ENCODE data around the gene UBTD1. TPM values are rescaled to one million over a fixed set of nuclear protein-coding genes. Genes with fewer than 3 reads are reported as not detected.

UBTD1 gene
- total and polyA plus RNA-seq, 8 donors: 3.9 to 9.0 (median 5.4) TPM

- WGBS, 2 donors: 88 to 96% methylated on average over 13 of the region's 13 CpGs
- Histone ChIP-seq H3K36me3 (no peaks in the 10 kb centered on the region), H3K4me1 (no peaks in the 10 kb centered on the region), H3K27ac (peak overlapping the region; percentile 74 to 83 (median 80)), H3K27me3 (no peaks in the 10 kb centered on the region), H3K4me3 (no peak overlapping the region), H3K9me3 (no peaks in the 10 kb centered on the region)
- no peak for TF ChIP-seq CTCF (IDR thresholded peaks at IDR 0.05)
- intact Hi-C loops (cut with DNase I): no loop called here
- ATAC-seq (no peak), FAIRE-seq (no peak), DNase-seq (no peak)
Observed at GRCh38 chr10:97583476-97583875, 84.8 kb downstream of the UBTD1 start.

- ATAC-seq: peak; percentile 90 to 95 (median 94)
- TF ChIP-seq CTCF (IDR thresholded peaks at IDR 0.05): no peak
- 42 to 46% methylated on average over 5 of the region's 5 CpGs for WGBS, 2 donors
- H3K4me3 ChIP-seq: peak within 1 kb of the TSS in 2 of 4 donors; percentile 5 to 17
- H3K9me3 ChIP-seq: no peaks in the 10 kb centered on the region
- no peak for FAIRE-seq
- H3K27me3 ChIP-seq: no peaks in the 10 kb centered on the region
- H3K4me1 ChIP-seq: no peaks in the 10 kb centered on the region
- peak in 5 of 6 donors; percentile 64 to 88 (median 83) for DNase-seq
- H3K36me3 ChIP-seq: no peaks in the 10 kb centered on the region
- intact Hi-C loops (cut with DNase I): no loop called here
- H3K27ac ChIP-seq: peak within 1 kb of the TSS; percentile 74 to 83 (median 80)
Observed at GRCh38 chr10:97584060-97584797, 85.5 kb downstream of the UBTD1 start, which contains the start of gene HOGA1. Gene HOGA1, plus strand, starts transcription at chr10:97584389. Its CDS starts 315 bp downstream, at chr10:97584704.

GRCh38 chr10:97584798-97585438, 86.2 kb downstream of the UBTD1 start:
- no peaks in the 10 kb centered on the region for H3K27me3 ChIP-seq
- no peaks in the 10 kb centered on the region for H3K9me3 ChIP-seq
- peak in 3 of 4 donors; percentile 29 to 43 (median 32) for ATAC-seq
- TF ChIP-seq CTCF (IDR thresholded peaks at IDR 0.05): no peak
- H3K4me3 ChIP-seq: peak overlapping the region in 2 of 4 donors; percentile 5 to 17
- H3K36me3 ChIP-seq: no peaks in the 10 kb centered on the region
- FAIRE-seq: no peak
- DNase-seq: peak in 1 of 6 donors; percentile 29
- WGBS, 2 donors: 45 to 52% methylated on average over 5 of the region's 5 CpGs
- peak overlapping the region; percentile 74 to 83 (median 80) for H3K27ac ChIP-seq
- intact Hi-C loops (cut with DNase I): no loop called here
- no peaks in the 10 kb centered on the region for H3K4me1 ChIP-seq

GRCh38 chr10:97585439-97585811, 86.7 kb downstream of the UBTD1 start:
- FAIRE-seq (no peak), ATAC-seq (no peak), DNase-seq (no peak)
- Histone ChIP-seq H3K27ac (peak overlapping the region; percentile 74 to 83 (median 80)), H3K36me3 (no peaks in the 10 kb centered on the region), H3K4me3 (peak overlapping the region in 2 of 4 donors; percentile 5 to 17), H3K9me3 (no peaks in the 10 kb centered on the region), H3K27me3 (no peaks in the 10 kb centered on the region), H3K4me1 (no peaks in the 10 kb centered on the region)
- intact Hi-C loops (cut with DNase I): no loop called here
- no peak for TF ChIP-seq CTCF (IDR thresholded peaks at IDR 0.05)
- WGBS, 2 donors: 70 to 73% methylated on average over 5 of the region's 5 CpGs

- 87 to 97% methylated on average over 2 of the region's 2 CpGs for WGBS, 2 donors
- DNase-seq (no peak), FAIRE-seq (no peak), ATAC-seq (no peak)
- no peaks in the 10 kb centered on the region for H3K9me3 ChIP-seq
- no peak overlapping the region for H3K4me3 ChIP-seq
- H3K27ac ChIP-seq: no peak overlapping the region
- H3K4me1 ChIP-seq: no peaks in the 10 kb centered on the region
- intact Hi-C loops (cut with DNase I): no loop called here
- no peak for TF ChIP-seq CTCF (IDR thresholded peaks at IDR 0.05)
- H3K27me3 ChIP-seq: no peaks in the 10 kb centered on the region
- no peaks in the 10 kb centered on the region for H3K36me3 ChIP-seq
Observed at GRCh38 chr10:97587183-97587582, 88.5 kb downstream of the UBTD1 start.
